ENCODE data around the gene SCAP. TPM values are rescaled to one million over a fixed set of nuclear protein-coding genes. Genes with fewer than 3 reads are reported as not detected.

SCAP gene
- total RNA-seq, 1 experiment from 2014 or later, result 115 TPM

GRCh38 chr3:47380601-47381316 lies 95.0 kb downstream of the SCAP start, which contains the start of gene PTPN23 (continued):
- TF ChIP-seq TP53 (CRISPR knock-in tag; IDR thresholded peaks at IDR 0.05) (no peak), GTF2I (CRISPR knock-in tag; conservative IDR thresholded peaks at IDR 0.05) (no peak), ERG (CRISPR knock-in tag; IDR thresholded peaks at IDR 0.05) (no peak), ZNF317 (CRISPR knock-in tag; IDR thresholded peaks at IDR 0.05; ENCODE audit: borderline replicate concordance, low read depth) (no peak), ATF1 (CRISPR knock-in tag; IDR thresholded peaks at IDR 0.05) (no peak), ZNF532 (CRISPR knock-in tag; IDR thresholded peaks at IDR 0.05; ENCODE audit: borderline replicate concordance) (no peak), MXD4 (CRISPR knock-in tag; IDR thresholded peaks at IDR 0.05; ENCODE audit: borderline replicate concordance) (no peak), IRF1 (CRISPR knock-in tag; IDR thresholded peaks at IDR 0.05) (peak; percentile 66), NFE2L1 (CRISPR knock-in tag; IDR thresholded peaks at IDR 0.05) (peak; percentile 64; the same call in 1 of the 2 replicates), NR2C2 (CRISPR knock-in tag; IDR thresholded peaks at IDR 0.05) (no peak), ZNF281 (CRISPR knock-in tag; IDR thresholded peaks at IDR 0.05) (no peak), MYBL2 (CRISPR knock-in tag; IDR thresholded peaks at IDR 0.05) (0 out of 2 replicates have a peak, but pooled peaks have one; percentile 30), TEAD1 (CRISPR knock-in tag; IDR thresholded peaks at IDR 0.05) (peak; percentile 89; the same call in 1 of the 2 replicates), GABPB1 (CRISPR knock-in tag; IDR thresholded peaks at IDR 0.05) (peak; percentile 79; the same call in 1 of the 2 replicates), CREB1 (CRISPR knock-in tag; IDR thresholded peaks at IDR 0.05) (no peak), ZNF396 (CRISPR knock-in tag; IDR thresholded peaks at IDR 0.05; ENCODE audit: borderline replicate concordance) (no peak), ZNF512 (CRISPR knock-in tag; IDR thresholded peaks at IDR 0.05; ENCODE audit: borderline replicate concordance) (no peak), ZNF121 (CRISPR knock-in tag; IDR thresholded peaks at IDR 0.05) (no peak), USF1 (CRISPR knock-in tag; IDR thresholded peaks at IDR 0.05) (peak; percentile 96), CREM (CRISPR knock-in tag; IDR thresholded peaks at IDR 0.05) (no peak), ZNF416 (CRISPR knock-in tag; IDR thresholded peaks at IDR 0.05) (peak; percentile 86; the same call in 1 of the 2 replicates), ATF2 (CRISPR knock-in tag; IDR thresholded peaks at IDR 0.05; ENCODE audit: borderline replicate concordance, low read depth) (no peak), CDX4 (CRISPR knock-in tag; IDR thresholded peaks at IDR 0.05; ENCODE audit: borderline replicate concordance) (no peak), NFYB (CRISPR knock-in tag; conservative IDR thresholded peaks at IDR 0.05; ENCODE audit: low read depth) (0 out of 2 replicates have a peak, but pooled peaks have one; percentile 12), NR3C1 (CRISPR knock-in tag; conservative IDR thresholded peaks at IDR 0.05; ENCODE audit: low read depth) (no peak), ZNF423 (CRISPR knock-in tag; IDR thresholded peaks at IDR 0.05) (no peak)
